Measurements from ENCODE around the gene LRRTM2. TPM values are rescaled to one million over a fixed set of nuclear protein-coding genes. Genes with fewer than 3 reads are reported as not detected.

Gene LRRTM2
- total and polyA plus RNA-seq, 2 donors (not counting 1 experiment from before 2014, with no cell fraction given): 0.01 TPM; not detected in 1

DNA sequence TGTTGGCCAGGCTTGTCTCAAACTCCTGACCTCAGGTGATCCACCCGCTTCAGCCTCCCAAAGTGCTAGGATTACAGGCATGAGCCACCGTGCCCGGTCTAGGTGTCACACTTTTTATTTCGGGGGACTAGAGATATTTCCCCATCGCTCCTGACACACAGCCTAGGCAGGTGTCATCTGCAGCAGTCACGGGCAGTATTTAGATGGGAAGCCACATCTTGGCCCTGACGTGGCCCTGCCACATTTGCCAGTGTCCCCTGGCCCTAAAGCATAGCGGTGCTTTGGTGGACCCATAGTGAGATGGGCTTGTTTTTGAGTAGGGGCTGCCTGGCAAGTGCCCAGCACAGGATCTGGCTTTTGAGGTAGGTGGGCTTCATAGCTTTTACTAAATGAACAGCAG, 45.0 kb upstream of the LRRTM2 start:
- H4K20me1 ChIP-seq (ENCODE audit: control insufficient read depth, insufficient read depth, low read length, poor library complexity, severe bottlenecking): no peaks in the 10 kb centered on the region
- CTCF ChIA-PET: no interaction called here

DNA sequence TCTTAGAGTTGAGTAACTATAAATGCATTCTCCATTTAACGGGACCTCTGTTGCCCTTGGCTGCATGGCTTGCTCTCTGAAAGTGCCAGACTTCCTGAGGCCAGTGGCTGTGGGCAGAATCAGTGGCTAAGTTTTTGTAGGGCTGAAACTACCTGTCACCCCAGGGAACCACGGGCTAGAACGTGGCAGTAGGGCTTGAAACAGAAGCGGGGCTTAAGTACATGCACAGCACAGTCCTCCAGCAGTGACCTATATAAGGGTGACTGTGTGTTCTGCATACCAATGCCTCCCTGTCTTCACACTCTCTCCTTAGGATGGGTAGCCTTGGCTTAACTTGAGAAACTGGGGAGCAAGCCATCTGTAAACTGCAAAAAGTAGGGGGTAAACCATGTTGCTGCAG, 43.6 kb upstream of the LRRTM2 start:
- no peak overlapping the region for H3K27ac Mint-ChIP-seq
- no peak for DNase-seq
- no peaks in the 10 kb centered on the region for H3K27me3 Mint-ChIP-seq
- H3K9ac ChIP-seq (ENCODE audit: low read length): no peak overlapping the region
- ATAC-seq (ENCODE audit: low read depth): no peak
- H3K27ac ChIP-seq (ENCODE audit: low read length in 2 of 2): no peak overlapping the region
- no peaks in the 10 kb centered on the region for H3K79me2 ChIP-seq (ENCODE audit: control insufficient read depth, insufficient read depth, low read length)
- H3K4me1 ChIP-seq (ENCODE audit: control insufficient read depth in 2 of 2, insufficient read depth in 2 of 2, low read length in 2 of 2): no peaks in the 10 kb centered on the region
- ChIA-PET CTCF (no interaction called here), POLR2A (no interaction called here)
- WGBS (ENCODE audit: insufficient coverage): no CpG with 5 or more reads among the region's 4 CpGs
- H3K27me3 ChIP-seq (replicated peaks in 1 of 4; ENCODE audit: control extremely low read depth in 1 of 4, control insufficient read depth in 3 of 4, insufficient read depth in 4 of 4, low read length in 3 of 4): no peaks in the 10 kb centered on the region
- TF ChIP-seq EZH2 (IDR thresholded peaks at IDR 0.05; ENCODE audit: borderline replicate concordance, insufficient read depth, low read depth, low read length, poor library complexity, severe bottlenecking): no peak
- TF ChIP-seq, protein P1, sequence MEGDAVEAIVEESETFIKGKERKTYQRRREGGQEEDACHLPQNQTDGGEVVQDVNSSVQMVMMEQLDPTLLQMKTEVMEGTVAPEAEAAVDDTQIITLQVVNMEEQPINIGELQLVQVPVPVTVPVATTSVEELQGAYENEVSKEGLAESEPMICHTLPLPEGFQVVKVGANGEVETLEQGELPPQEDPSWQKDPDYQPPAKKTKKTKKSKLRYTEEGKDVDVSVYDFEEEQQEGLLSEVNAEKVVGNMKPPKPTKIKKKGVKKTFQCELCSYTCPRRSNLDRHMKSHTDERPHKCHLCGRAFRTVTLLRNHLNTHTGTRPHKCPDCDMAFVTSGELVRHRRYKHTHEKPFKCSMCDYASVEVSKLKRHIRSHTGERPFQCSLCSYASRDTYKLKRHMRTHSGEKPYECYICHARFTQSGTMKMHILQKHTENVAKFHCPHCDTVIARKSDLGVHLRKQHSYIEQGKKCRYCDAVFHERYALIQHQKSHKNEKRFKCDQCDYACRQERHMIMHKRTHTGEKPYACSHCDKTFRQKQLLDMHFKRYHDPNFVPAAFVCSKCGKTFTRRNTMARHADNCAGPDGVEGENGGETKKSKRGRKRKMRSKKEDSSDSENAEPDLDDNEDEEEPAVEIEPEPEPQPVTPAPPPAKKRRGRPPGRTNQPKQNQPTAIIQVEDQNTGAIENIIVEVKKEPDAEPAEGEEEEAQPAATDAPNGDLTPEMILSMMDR (IDR thresholded peaks at IDR 0.05): no peak
- no peaks in the 10 kb centered on the region for H3K9me3 Mint-ChIP-seq (ENCODE audit: insufficient read depth)
- H3K4me3 ChIP-seq (ENCODE audit: control extremely low read depth in 1 of 5, extremely low read depth in 1 of 5, insufficient read depth in 1 of 5, low read depth in 2 of 5, low read length in 4 of 5): no peak overlapping the region
- H3K4me2 ChIP-seq (replicated peaks; ENCODE audit: low read depth, low read length, poor library complexity, severe bottlenecking): no peak overlapping the region
- no peaks in the 10 kb centered on the region for H3K9me3 ChIP-seq (ENCODE audit: control extremely low read depth in 1 of 3, control insufficient read depth in 2 of 3, insufficient read depth in 1 of 3, low read length in 2 of 3)
- peaks cover 0 to 6% of the 10 kb centered on the region in 2 experiments for H3K36me3 ChIP-seq (replicated peaks in 1 of 2; ENCODE audit: control extremely low read depth in 1 of 2, control insufficient read depth in 1 of 2, extremely low read depth in 1 of 2, insufficient read depth in 2 of 2, low read length in 1 of 2)
- H2AFZ ChIP-seq (ENCODE audit: insufficient read depth, low read depth, low read length, poor library complexity, severe bottlenecking): no peak overlapping the region
- intact Hi-C loops (cut with micrococcal nuclease): no loop called here
- H4K20me1 ChIP-seq (ENCODE audit: control insufficient read depth, insufficient read depth, low read length, poor library complexity, severe bottlenecking): no peaks in the 10 kb centered on the region
- H3K4me3 Mint-ChIP-seq: no peak overlapping the region
- H3K4me1 Mint-ChIP-seq: peaks cover 3% of the 10 kb centered on the region

More for the DNA sequence above, 45.0 kb upstream of the LRRTM2 start:
- Histone ChIP-seq H3K79me2 (ENCODE audit: control insufficient read depth, insufficient read depth, low read length) (no peaks in the 10 kb centered on the region), H3K27ac (ENCODE audit: low read length in 2 of 2) (no peak overlapping the region), H2AFZ (ENCODE audit: insufficient read depth, low read depth, low read length, poor library complexity, severe bottlenecking) (no peak overlapping the region), H3K9ac (ENCODE audit: low read length) (no peak overlapping the region), H3K4me1 (ENCODE audit: control insufficient read depth in 2 of 2, insufficient read depth in 2 of 2, low read length in 2 of 2) (no peaks in the 10 kb centered on the region), H3K9me3 (ENCODE audit: control extremely low read depth in 1 of 3, control insufficient read depth in 2 of 3, insufficient read depth in 1 of 3, low read length in 2 of 3) (no peaks in the 10 kb centered on the region), H3K36me3 (replicated peaks in 1 of 2; ENCODE audit: control extremely low read depth in 1 of 2, control insufficient read depth in 1 of 2, extremely low read depth in 1 of 2, insufficient read depth in 2 of 2, low read length in 1 of 2) (peaks cover 0 to 15% of the 10 kb centered on the region in 2 experiments), H3K4me3 (ENCODE audit: control extremely low read depth in 1 of 5, extremely low read depth in 1 of 5, insufficient read depth in 1 of 5, low read depth in 2 of 5, low read length in 4 of 5) (no peak overlapping the region), H3K4me2 (replicated peaks; ENCODE audit: low read depth, low read length, poor library complexity, severe bottlenecking) (no peak overlapping the region), H3K27me3 (replicated peaks in 1 of 4; ENCODE audit: control extremely low read depth in 1 of 4, control insufficient read depth in 3 of 4, insufficient read depth in 4 of 4, low read length in 3 of 4) (no peaks in the 10 kb centered on the region)
- POLR2A ChIA-PET: no interaction called here
- ATAC-seq (ENCODE audit: low read depth) (no peak), DNase-seq (no peak)
- H3K27ac Mint-ChIP-seq: no peak overlapping the region
- no peak overlapping the region for H3K4me3 Mint-ChIP-seq
- no peaks in the 10 kb centered on the region for H3K9me3 Mint-ChIP-seq (ENCODE audit: insufficient read depth)
- H3K4me1 Mint-ChIP-seq: peaks cover 2% of the 10 kb centered on the region
- TF ChIP-seq EZH2 (IDR thresholded peaks at IDR 0.05; ENCODE audit: borderline replicate concordance, insufficient read depth, low read depth, low read length, poor library complexity, severe bottlenecking): no peak
- TF ChIP-seq, protein P1 (IDR thresholded peaks at IDR 0.05): no peak
- WGBS (ENCODE audit: insufficient coverage): 96% methylated on average over 8 of the region's 8 CpGs
- intact Hi-C loops (cut with micrococcal nuclease): no loop called here
- H3K27me3 Mint-ChIP-seq: no peaks in the 10 kb centered on the region
